Activated CD4-positive, alpha-beta T cell treated with anti-CD3 and anti-CD28 coated beads, Interleukin-2, amount 10 ng/mL, durations not matched to agents 7 days and 5 days (primary cell): ENCODE data around the gene SNORC. TPM values are rescaled to one million over a fixed set of nuclear protein-coding genes. Genes with fewer than 3 reads are reported as not detected.

Source experiments
- CTCF ChIA-PET: fragments of 350-600 bp; sonication (Branson Sonifier 250); formaldehyde crosslinking; loops from one replicate; lab custom pipeline; 2021; ENCODE audit warnings: antibody characterized with exemption; lab: Charles Lee
- POLR2A ChIA-PET: fragments of 350-600 bp; sonication (Branson Sonifier 250); formaldehyde crosslinking; loops from one replicate; lab custom pipeline; 2021; ENCODE audit warnings: antibody characterized with exemption; lab: Charles Lee
- DNase-seq: peaks from one replicate; pipeline ENCODE4 v3.0.0-alpha.2; 2020
- H3K27ac Mint-ChIP-seq: one replicate; pipeline ENCODE4 v1.8.0; 2021; ENCODE audit warnings: mild to moderate bottlenecking, moderate library complexity, mixed read lengths
- H3K27me3 Mint-ChIP-seq: one replicate; pipeline ENCODE4 v1.8.0; 2021; ENCODE audit warnings: mixed read lengths
- H3K36me3 Mint-ChIP-seq: one replicate; pipeline ENCODE4 v1.8.0; 2021; ENCODE audit warnings: low read depth, mixed read lengths
- H3K4me1 Mint-ChIP-seq: one replicate; pipeline ENCODE4 v1.8.0; 2021; ENCODE audit warnings: mixed read lengths
- H3K4me3 Mint-ChIP-seq: one replicate; pipeline ENCODE4 v1.8.0; 2021; ENCODE audit warnings: mild to moderate bottlenecking, moderate library complexity, mixed read lengths
- H3K9me3 Mint-ChIP-seq: one replicate; pipeline ENCODE4 v1.8.0; 2021; ENCODE audit warnings: mixed read lengths
- total RNA-seq, 2 experiments: library from RNA; stranded (reverse); gene quantifications; one replicate each; pipeline ENCODE4 v1.2.3, GENCODE V29; 2021

Gene SNORC
- 1 to 10 TPM in 1 of 2 experiments, under 1 TPM in 1; 0.97 to 1.1 TPM for total RNA-seq

DNA sequence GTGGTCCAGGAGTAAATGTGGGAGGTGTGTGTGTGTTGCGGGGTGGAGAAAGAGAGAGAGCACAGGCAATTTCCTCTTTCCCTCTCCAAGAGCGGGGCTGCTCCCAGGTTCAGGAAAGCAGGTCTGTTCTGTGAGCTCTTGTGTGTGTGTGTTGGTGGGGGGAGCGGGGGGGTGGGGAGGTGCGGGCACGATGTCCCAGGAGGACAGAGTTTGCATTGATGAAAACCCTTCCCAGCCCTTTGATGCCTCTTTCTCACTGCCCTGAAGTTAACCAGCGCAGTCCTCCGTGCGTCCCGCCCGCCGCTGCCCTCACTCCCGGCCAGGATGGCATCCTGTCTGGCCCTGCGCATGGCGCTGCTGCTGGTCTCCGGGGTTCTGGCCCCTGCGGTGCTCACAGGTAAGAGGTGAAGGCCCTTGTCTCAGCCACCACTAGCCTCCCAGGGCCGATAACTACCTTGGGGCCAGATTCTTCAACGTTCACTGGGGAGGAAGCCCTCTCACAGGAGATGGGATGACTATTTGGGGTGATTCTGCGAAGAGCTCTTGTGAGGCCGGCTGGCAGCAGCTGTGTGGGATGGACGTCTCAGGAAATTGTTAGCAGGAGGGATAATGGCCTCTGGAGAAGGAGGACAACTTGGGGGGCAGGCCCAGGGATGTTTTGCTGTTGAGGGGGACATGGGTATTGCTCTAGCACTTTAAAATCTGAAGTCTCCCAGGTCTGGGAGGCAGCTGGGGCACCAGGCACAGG is at the start of gene SNORC:
TSS of gene SNORC (plus strand) at position 247 of the 748 bp plus-strand sequence. CDS start at position 325, 78 bp downstream.
- Mint-ChIP-seq H3K4me3 (no peak within 1 kb of the TSS), H3K9me3 (no peaks in the 10 kb centered on the region), H3K27me3 (peaks cover 2% of the 10 kb centered on the region), H3K27ac (peak within 1 kb of the TSS; percentile 4), H3K4me1 (peaks cover 2% of the 10 kb centered on the region), H3K36me3 (no peaks in the 10 kb centered on the region)
- POLR2A ChIA-PET = no interaction called here
- no peak for DNase-seq
- CTCF ChIA-PET = no interaction called here

DNA sequence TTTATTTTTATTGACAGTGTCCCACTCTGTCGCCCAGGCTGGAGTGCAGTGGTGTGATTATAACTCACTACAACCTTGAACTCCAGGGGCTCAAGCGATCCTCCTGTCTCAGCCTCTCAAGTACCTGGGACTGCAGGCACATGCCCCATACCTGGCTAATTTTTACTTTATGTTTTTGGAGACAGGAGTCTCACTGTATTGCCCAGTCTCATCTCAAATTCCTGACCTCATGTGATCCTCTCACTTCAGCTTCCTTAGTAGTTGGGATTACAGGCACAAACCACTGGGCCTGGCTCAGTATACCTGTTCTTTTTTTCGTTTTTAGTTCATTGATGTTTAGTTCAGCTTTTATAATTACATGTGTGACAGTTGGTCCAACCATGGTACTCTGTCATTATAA is 40.1 kb upstream of the SNORC start:
- H3K4me3 Mint-ChIP-seq = no peak overlapping the region
- no peak for DNase-seq
- no peaks in the 10 kb centered on the region for H3K27me3 Mint-ChIP-seq
- POLR2A ChIA-PET = interaction anchor here (0.7 kb wide), 1 partner anchor 40 kb away, joined by 3 read pairs; no protein-coding TSS in a partner anchor
- CTCF ChIA-PET = no interaction called here
- no peak overlapping the region for H3K27ac Mint-ChIP-seq
- H3K9me3 Mint-ChIP-seq = no peaks in the 10 kb centered on the region
- peaks cover 1% of the 10 kb centered on the region for H3K4me1 Mint-ChIP-seq
- H3K36me3 Mint-ChIP-seq = peaks cover 55% of the 10 kb centered on the region

DNA sequence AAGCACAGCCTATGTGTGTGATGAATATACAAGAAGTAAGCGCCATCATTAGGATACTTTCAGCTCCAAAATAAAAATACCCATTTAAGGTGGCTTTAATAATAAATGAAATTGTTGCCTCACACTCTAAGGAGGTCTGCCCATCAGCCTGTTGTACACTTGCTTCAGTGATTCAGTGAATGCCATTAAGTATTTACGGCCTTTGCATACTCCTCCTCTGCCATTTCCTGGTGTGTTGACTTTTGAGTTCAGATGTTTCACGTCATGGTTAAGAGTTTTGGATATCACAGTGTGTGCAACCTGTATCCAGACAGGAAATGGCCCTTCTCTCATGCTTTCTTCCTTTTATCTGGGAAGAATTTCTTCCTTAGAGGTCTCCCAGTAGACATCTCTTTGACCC is 38.6 kb upstream of the SNORC start:
- Mint-ChIP-seq H3K27ac (no peak overlapping the region), H3K36me3 (peaks cover 48% of the 10 kb centered on the region), H3K4me3 (no peak overlapping the region), H3K9me3 (no peaks in the 10 kb centered on the region), H3K4me1 (peaks cover 1% of the 10 kb centered on the region), H3K27me3 (no peaks in the 10 kb centered on the region)
- DNase-seq = no peak
- POLR2A ChIA-PET = no interaction called here
- CTCF ChIA-PET = no interaction called here

DNA sequence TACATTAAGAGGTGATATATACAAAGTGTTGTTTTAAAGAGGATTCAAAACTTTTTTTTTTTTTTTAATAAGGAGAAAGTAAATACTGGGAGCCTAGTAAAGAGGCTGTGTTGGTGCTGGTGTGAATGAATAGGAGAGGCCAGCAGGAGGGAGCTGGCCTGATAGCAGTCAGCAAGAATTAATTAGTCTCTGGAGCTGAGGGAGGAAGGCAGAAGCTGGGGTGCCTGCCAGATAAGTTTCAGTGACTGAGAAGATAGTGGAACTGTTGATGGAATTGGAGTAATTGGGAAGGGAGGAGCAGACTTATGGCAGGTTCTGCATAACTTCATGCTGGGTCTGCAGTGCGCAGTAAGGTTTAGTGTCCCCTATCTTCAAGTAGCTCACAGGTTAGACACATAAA is 36.2 kb upstream of the SNORC start:
- Mint-ChIP-seq H3K9me3 (no peaks in the 10 kb centered on the region), H3K27ac (peak overlapping the region; percentile 14), H3K4me3 (no peak overlapping the region), H3K4me1 (peaks cover 19% of the 10 kb centered on the region), H3K36me3 (peaks cover 59% of the 10 kb centered on the region), H3K27me3 (no peaks in the 10 kb centered on the region)
- no peak for DNase-seq
- POLR2A ChIA-PET = interaction anchor here (0.9 kb wide), 1 partner anchor 8 kb away, joined by 8 read pairs; no protein-coding TSS in a partner anchor
- CTCF ChIA-PET = no interaction called here

DNA sequence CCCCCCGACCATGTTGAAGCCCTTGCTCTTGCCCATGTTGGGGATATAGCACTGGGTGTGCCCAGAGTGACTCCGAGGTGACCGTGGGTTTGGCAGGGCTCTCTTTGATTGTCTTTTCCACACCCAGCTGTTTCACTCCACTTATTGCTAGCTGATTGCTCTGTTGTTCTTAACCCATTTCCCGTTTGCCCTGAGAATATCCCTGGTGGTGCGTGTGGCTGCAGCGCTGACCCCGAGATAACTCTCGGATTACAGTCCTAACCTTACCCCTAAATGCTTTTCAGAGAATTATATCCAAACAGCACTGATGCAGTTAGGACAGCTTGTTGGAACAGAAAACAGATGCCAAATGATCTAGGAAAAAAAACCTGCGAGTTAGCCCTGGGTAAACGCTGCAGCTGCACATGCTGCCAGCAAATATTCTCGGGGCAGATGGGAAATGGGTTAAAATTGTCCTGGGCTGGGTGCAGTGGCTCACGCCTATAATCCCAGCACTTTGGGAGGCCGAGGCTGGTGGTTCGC is 34.3 kb upstream of the SNORC start:
- Mint-ChIP-seq H3K4me1 (peaks cover 37% of the 10 kb centered on the region), H3K4me3 (no peak overlapping the region), H3K36me3 (peaks cover 70% of the 10 kb centered on the region), H3K27me3 (no peaks in the 10 kb centered on the region), H3K9me3 (no peaks in the 10 kb centered on the region), H3K27ac (no peak overlapping the region)
- ChIA-PET POLR2A (no interaction called here), CTCF (interaction anchor here (0.6 to 1.4 kb wide), 3 partner anchors 128 to 225 kb away, joined by 3 to 4 read pairs (median 3); partner anchors contain the start of gene INPP5D)
- no peak for DNase-seq

DNA sequence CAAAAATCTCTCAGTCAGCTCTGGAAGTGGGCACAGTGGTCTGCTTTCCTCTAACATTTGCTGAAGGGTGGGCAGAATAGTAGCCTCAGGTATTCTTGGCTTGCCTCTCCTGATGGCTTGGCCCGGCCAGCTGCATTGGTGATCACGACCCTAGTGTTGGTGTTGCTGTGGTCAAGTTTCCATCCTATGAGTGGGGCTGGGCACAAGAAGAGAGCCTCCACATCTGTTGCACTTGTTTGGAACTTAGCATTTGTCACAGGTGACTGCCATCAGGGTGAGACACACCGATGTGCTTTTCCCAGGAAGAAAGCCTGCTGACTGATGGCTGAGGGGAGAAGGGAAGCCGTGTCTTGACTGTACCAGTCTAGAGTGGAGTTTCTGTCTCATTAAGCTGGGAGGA is 33.1 kb upstream of the SNORC start:
- POLR2A ChIA-PET = no interaction called here

DNA sequence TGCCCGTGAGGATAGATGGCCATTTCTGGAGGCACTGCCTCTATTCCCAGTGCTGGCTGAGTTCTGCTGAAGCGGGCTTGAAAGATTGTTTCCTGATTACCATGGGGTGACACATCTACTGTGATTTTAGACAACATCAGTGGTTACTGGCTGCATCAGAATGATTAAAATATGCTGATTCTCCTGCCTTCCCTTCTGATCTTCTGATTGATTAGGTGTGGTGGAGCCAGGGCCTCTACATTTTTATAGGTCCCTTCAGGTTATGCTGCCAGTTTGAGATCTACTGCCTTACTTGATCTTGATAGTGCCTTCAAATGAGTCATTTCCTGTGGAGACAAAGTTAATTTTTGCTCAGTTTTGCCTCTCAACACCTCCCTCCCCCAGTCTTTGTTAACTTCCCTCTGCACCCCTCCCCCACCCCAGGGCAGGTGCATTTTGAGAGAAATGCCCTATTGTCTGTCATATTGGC is 31.6 kb upstream of the SNORC start:
- H3K27ac Mint-ChIP-seq = peak overlapping the region; percentile 89
- POLR2A ChIA-PET = no interaction called here

More for the DNA sequence above, 33.1 kb upstream of the SNORC start:
- Mint-ChIP-seq H3K27ac (peak overlapping the region; percentile 63), H3K4me1 (peaks cover 37% of the 10 kb centered on the region), H3K9me3 (no peaks in the 10 kb centered on the region), H3K27me3 (no peaks in the 10 kb centered on the region), H3K4me3 (no peak overlapping the region), H3K36me3 (peaks cover 64% of the 10 kb centered on the region)
- no peak for DNase-seq
- CTCF ChIA-PET = interaction anchor here (0.6 to 1.4 kb wide), 3 partner anchors 34 to 223 kb away, joined by 3 read pairs; partner anchors contain the start of gene INPP5D

DNA sequence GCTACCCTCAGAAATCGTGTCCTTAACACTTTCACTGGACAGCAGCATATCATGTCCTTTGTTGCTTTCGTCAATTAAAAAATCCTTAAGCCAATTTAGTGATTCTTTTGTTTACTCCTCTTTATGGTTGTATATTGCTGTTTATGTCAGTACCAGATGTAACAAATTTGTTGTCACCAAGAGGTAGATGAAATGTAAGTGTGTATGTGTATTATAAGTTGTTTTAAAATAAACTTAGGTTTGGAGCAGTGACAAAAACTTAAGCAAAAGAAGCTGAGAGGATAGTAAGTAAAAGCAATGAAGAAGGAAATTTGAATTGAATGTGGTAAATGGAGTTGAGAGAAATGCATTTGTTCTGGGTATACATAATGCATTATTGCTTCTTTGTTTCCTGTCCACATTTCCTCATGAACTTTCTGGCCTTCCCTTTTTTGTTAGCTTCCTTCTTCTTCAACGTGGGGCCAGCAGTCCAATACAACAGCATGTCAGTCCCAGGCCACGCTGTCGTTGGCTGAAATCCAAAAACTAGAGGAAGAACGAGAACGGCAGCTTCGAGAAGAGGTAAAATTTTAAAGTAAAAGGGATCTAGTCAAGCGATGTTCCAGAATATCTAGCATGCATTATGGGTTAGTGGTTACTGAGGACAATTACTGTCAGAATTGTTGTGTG is 30.5 kb upstream of the SNORC start:
- DNase-seq = no peak
- no peaks in the 10 kb centered on the region for H3K27me3 Mint-ChIP-seq
- H3K9me3 Mint-ChIP-seq = no peaks in the 10 kb centered on the region
- ChIA-PET POLR2A (no interaction called here), CTCF (interaction anchor here (1.0 kb wide), 1 partner anchor 14 kb away, joined by 3 read pairs; no protein-coding TSS in a partner anchor)
- peaks cover 44% of the 10 kb centered on the region for H3K4me1 Mint-ChIP-seq
- peaks cover 58% of the 10 kb centered on the region for H3K36me3 Mint-ChIP-seq
- H3K27ac Mint-ChIP-seq = peak overlapping the region; percentile 89
- no peak overlapping the region for H3K4me3 Mint-ChIP-seq

More for the DNA sequence above, 31.6 kb upstream of the SNORC start:
- Mint-ChIP-seq H3K27me3 (no peaks in the 10 kb centered on the region), H3K9me3 (no peaks in the 10 kb centered on the region), H3K4me3 (peak overlapping the region; percentile 27), H3K36me3 (peaks cover 59% of the 10 kb centered on the region), H3K4me1 (peaks cover 37% of the 10 kb centered on the region)
- CTCF ChIA-PET = interaction anchor here (0.6 to 1.0 kb wide), 2 partner anchors 27 to 528 kb away, joined by 3 read pairs; no protein-coding TSS in a partner anchor
- DNase-seq = peak; percentile 64

DNA sequence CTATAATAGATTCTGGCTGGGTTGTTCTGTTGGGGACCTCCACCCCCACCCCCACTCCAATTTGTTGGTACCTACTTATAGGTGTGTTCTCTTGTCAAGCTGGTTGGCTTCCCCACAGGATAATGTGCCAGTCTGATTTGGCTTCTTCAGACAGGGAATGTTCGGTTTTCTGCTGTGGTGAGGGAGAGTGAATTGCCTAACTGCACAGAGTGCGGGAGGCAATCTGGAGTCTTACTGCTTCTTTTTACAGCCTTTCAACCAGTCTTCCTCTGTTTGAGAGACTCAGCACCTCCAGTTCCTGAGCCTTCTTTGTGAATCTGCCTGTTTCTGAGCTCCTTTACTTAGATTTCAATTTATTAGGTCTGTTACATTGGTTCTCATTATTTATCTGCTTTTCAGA is 27.4 kb upstream of the SNORC start:
- Mint-ChIP-seq H3K4me1 (peaks cover 37% of the 10 kb centered on the region), H3K4me3 (no peak overlapping the region), H3K9me3 (no peaks in the 10 kb centered on the region), H3K27ac (peak overlapping the region; percentile 56), H3K27me3 (no peaks in the 10 kb centered on the region), H3K36me3 (peaks cover 56% of the 10 kb centered on the region)
- no peak for DNase-seq
- CTCF ChIA-PET = interaction anchor here (1.2 kb wide), 1 partner anchor 10 kb away, joined by 5 read pairs; no protein-coding TSS in a partner anchor
- POLR2A ChIA-PET = no interaction called here

DNA sequence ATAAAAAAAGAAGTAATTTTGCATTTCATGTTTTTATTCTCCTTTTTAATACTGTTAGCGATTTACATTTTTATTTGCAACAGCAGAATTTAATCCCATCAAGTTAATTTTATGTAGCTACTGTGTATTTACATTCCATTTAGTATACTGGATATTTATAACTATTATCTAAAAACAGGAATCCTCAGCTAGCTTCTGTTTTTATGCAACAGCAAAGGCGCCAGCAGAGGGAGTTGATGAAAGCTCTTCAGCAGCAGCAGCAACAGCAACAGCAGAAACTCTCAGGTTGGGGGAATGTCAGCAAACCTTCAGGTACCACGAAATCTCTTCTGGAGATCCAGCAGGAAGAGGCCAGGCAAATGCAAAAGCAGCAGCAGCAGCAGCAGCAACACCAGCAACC is 26.2 kb upstream of the SNORC start:
- peaks cover 25% of the 10 kb centered on the region for H3K4me1 Mint-ChIP-seq
- ChIA-PET CTCF (interaction anchor here (1.0 to 1.1 kb wide), 2 partner anchors 9 to 407 kb away, joined by 3 read pairs; no protein-coding TSS in a partner anchor), POLR2A (interaction anchor here (0.6 kb wide), 1 partner anchor 266 kb away, joined by 3 read pairs; no protein-coding TSS in a partner anchor)
- no peak for DNase-seq
- no peaks in the 10 kb centered on the region for H3K27me3 Mint-ChIP-seq
- H3K36me3 Mint-ChIP-seq = peaks cover 55% of the 10 kb centered on the region
- H3K4me3 Mint-ChIP-seq = no peak overlapping the region
- no peaks in the 10 kb centered on the region for H3K9me3 Mint-ChIP-seq
- no peak overlapping the region for H3K27ac Mint-ChIP-seq

DNA sequence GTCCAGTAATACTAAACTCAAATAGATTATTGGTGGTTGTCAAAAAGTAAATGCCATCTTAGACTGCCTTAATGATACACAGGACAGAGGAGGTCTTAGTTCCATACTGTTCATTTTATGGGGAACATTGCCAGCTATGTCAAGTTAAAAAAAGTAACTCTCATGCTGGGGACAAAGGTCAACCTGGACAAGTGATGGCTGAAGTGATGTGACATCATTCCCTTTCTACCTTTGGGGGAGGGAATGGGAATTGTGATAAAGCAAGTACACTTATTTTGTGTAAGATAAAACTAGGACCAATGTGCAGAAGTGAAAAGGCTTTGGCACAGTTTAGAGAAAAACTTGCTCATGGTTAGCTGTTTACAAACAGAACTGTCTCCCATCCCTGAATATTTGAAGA is 24.0 kb upstream of the SNORC start:
- ChIA-PET POLR2A (no interaction called here), CTCF (interaction anchor here (0.6 kb wide), 1 partner anchor 25 kb away, joined by 4 read pairs; no protein-coding TSS in a partner anchor)
- H3K9me3 Mint-ChIP-seq = no peaks in the 10 kb centered on the region
- H3K27me3 Mint-ChIP-seq = no peaks in the 10 kb centered on the region
- H3K4me1 Mint-ChIP-seq = peaks cover 8% of the 10 kb centered on the region
- H3K36me3 Mint-ChIP-seq = peaks cover 55% of the 10 kb centered on the region
- H3K27ac Mint-ChIP-seq = no peak overlapping the region
- no peak for DNase-seq
- no peak overlapping the region for H3K4me3 Mint-ChIP-seq

DNA sequence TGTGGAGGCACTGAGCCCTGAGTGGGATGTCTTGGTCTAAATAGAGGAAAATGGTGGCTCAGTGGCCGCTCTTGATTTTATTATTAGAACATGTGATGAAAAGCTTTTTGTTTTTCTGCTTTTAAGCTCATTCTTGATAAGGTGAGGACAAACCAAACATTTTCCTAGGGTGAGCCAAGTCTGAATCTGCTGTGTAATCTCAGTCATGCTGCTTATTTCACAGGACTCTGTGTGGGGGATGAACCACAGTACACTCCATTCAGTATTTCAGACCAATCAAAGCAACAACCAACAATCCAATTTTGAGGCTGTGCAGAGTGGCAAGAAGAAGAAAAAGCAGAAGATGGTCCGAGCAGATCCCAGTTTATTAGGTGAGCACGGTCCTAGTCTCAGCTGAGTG is 20.0 kb upstream of the SNORC start:
- Mint-ChIP-seq H3K9me3 (no peaks in the 10 kb centered on the region), H3K4me1 (no peaks in the 10 kb centered on the region), H3K36me3 (peaks cover 48% of the 10 kb centered on the region), H3K27me3 (no peaks in the 10 kb centered on the region), H3K27ac (no peak overlapping the region), H3K4me3 (no peak overlapping the region)
- ChIA-PET CTCF (no interaction called here), POLR2A (no interaction called here)
- DNase-seq = no peak
